ENCODE results near the gene MIS12. TPM values are rescaled to one million over a fixed set of nuclear protein-coding genes. Genes with fewer than 3 reads are reported as not detected.

The MIS12 gene
- total RNA-seq, 8 experiments from 2014 or later, result 19.6 to 25.5 (median 21.1) TPM

DNA sequence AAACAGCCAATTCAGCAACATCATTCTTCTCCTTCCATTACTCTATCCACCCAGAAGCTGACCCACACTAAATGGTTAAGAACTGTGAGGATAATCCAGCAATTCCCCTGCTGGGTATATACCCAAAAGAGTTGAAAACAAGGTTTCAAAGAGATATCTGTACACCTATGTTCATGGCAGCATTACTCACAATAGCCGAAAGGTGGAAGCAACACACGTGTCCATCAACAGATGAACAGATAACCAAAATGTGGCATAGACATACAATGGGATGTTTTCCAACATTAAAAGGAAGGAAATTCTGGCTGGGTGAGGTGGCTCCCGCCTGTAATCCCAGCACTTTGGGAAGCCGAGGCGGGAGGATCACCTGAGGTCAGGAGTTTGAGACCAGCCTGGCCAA lies 19.9 kb downstream of the MIS12 start:
- in situ Hi-C loops (cut with MboI; ENCODE audit: low pct_unique_long_range_greater_than_20kb in 2 of 9, low sequenced_read_pairs in 9 of 9, unreplicated experiment in 9 of 9), result no loop called here
- Histone ChIP-seq H3K4me1 (replicated peaks in 1 of 2) (peaks cover 23 to 27% of the 10 kb centered on the region in 2 donors), H3K27ac (no peak overlapping the region), H3K4me3 (no peak overlapping the region)
- ATAC-seq (replicated peaks in 6 of 8), result no peak
- 90 to 100% (median 98%) methylated on average over 1 to 5 of the region's 5 CpGs; no CpG with 5 or more reads in 2 of the 10 experiments for WGBS, 10 experiments

DNA sequence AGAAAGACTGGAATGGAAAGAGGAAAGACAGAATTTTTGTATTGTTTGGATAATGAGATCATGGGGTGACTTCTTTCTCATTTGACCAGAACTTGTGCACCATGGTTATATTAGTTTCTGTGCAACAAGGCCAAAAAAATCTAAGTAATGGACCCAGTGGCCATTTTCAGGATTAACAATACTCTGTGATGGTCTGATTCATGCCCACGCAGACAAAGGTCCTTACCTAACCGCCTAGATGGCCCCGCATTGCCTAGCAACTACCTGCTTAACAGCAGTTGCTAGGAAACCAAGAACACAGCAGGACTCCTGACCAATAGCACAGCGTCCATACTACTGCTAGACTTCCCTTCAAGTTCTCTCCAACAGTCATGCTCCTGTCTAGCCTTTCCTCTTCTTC lies 22.4 kb downstream of the MIS12 start:
- 0 to 53% (median 2%) methylated on average over 1 to 4 of the region's 4 CpGs; no CpG with 5 or more reads in 2 of the 10 experiments for WGBS, 10 experiments
- Histone ChIP-seq H3K27ac (peak overlapping the region; percentile 19 to 37), H3K4me3 (no peak overlapping the region), H3K4me1 (replicated peaks in 1 of 2) (peaks cover 18 to 24% of the 10 kb centered on the region in 2 donors)
- peak in 5 of 8 experiments; percentile 90 to 100 (median 100) for ATAC-seq (replicated peaks in 6 of 8)
- in situ Hi-C loops (cut with MboI; ENCODE audit: low pct_unique_long_range_greater_than_20kb in 2 of 9, low sequenced_read_pairs in 9 of 9, unreplicated experiment in 9 of 9), result no loop called here

DNA sequence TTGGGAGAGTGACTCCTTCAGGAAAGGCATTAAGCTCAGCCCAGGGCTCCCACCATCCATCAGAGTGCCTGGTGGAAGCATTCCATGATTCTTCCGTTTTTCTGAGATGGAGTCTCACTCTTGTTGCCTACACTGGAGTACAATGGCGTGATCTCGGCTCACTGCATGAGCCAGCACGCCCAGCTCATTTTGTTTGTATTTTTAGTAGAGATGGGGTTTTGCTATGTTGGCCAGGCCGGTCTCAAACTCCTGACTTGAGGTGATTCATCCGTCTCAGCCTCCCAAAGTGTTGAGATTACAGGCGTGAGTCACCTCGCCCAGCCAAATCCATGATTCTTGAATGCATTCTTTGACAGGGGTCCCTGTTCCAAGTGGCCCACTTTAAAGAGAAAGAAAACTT lies 23.1 kb downstream of the MIS12 start:
- Histone ChIP-seq H3K4me1 (replicated peaks in 1 of 2) (peaks cover 18 to 24% of the 10 kb centered on the region in 2 donors), H3K27ac (no peak overlapping the region), H3K4me3 (no peak overlapping the region)
- no peak for ATAC-seq (replicated peaks in 6 of 8)
- WGBS, 10 experiments, result 0 to 91% (median 62%) methylated on average over 1 to 8 of the region's 8 CpGs; no CpG with 5 or more reads in 1 of the 10 experiments
- in situ Hi-C loops (cut with MboI; ENCODE audit: low pct_unique_long_range_greater_than_20kb in 2 of 9, low sequenced_read_pairs in 9 of 9, unreplicated experiment in 9 of 9), result no loop called here

DNA sequence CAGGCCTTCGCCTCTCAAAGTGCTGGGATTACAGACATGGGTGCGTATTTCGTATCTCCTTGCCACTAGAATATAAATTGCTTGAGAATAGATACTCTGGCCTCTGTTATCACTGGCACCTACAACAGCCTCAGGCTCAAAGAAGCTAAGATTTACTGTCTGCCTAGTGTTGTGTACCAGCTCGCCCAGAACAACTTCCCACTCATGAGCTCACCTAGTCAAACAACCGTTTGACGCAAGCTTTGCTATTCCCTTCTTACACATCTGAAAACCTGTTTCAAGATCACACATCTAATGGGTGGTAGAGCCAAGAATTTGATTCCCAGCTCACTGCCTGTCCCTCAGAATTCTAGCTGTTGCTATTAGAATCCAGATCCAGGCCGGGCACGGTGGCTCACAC lies 24.4 kb downstream of the MIS12 start:
- in situ Hi-C loops (cut with MboI; ENCODE audit: low pct_unique_long_range_greater_than_20kb in 2 of 9, low sequenced_read_pairs in 9 of 9, unreplicated experiment in 9 of 9), result no loop called here
- no peak for ATAC-seq (replicated peaks in 6 of 8)
- 75 to 100% (median 97%) methylated on average over 1 to 8 of the region's 8 CpGs; no CpG with 5 or more reads in 2 of the 10 experiments for WGBS, 10 experiments
- H3K4me3 ChIP-seq, result no peak overlapping the region
- H3K4me1 ChIP-seq (replicated peaks in 1 of 2), result peaks cover 18 to 24% of the 10 kb centered on the region in 2 donors
- H3K27ac ChIP-seq, result no peak overlapping the region

DNA sequence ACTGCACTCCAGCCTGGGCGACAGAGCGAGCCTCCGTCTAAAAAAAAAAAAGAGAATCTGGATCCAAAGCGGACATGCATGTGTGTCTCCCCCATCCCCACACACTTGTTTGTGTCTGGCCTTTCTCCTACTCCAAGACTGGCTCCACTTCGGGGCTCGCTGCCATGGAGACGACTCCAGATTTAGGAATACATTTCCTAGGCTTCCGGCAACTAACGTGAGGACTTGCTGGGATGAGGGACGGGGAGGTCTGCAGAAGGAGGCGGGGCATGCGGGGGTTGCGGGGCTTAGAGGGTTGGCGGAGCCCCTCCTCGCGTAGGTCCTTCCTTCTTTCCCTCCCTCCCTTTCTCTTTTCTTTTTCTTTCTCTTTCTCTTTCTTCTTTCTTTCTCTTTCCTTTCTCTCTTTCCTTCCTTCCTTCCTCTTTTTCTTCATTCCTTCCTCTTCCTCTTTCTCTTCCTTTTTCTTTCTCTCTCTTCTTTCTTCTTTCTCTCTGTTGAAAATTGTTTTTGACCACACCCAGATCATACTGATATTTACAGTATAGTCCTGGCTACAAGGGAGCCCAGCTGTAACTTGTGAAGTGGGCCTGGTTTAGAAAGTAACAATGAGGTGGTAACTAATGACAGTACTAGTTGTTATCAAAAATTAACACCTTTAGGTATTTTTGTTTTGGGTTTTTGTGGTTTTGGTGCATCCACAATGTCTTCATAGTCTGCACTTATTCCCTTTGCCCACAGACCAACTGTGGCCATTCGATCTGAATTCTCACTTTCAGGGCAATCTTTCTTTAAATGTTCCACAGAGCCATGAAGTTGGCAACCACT lies 25.2 kb downstream of the MIS12 start:
- H3K4me1 ChIP-seq (replicated peaks in 1 of 2), result peaks cover 18 to 24% of the 10 kb centered on the region in 2 donors
- ATAC-seq (replicated peaks in 6 of 8), result peak in 1 of 8 experiments; percentile 26
- in situ Hi-C loops (cut with MboI; ENCODE audit: low pct_unique_long_range_greater_than_20kb in 2 of 9, low sequenced_read_pairs in 9 of 9, unreplicated experiment in 9 of 9), result no loop called here
- H3K27ac ChIP-seq, result no peak overlapping the region
- 34 to 100% (median 64%) methylated on average over 1 to 17 of the region's 17 CpGs; no CpG with 5 or more reads in 1 of the 10 experiments for WGBS, 10 experiments
- no peak overlapping the region for H3K4me3 ChIP-seq

DNA sequence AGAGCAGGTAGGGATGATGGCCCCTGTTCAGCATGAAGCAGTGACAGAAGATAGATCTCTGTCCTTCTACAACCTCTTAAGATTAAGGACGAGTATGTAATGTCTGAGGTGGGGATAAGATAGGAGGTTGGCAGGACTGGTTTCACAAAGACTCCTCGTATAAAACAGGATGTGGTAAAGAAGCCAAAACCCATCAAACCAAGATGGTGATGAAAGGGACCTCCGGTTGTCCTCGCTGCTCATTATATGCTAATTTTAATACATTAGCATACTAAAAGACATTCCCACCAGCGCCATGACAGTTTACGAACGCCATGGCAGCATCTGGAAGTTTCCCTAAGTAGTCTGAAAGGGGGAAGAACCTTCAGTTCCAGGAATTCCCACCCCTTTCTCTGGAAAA lies 27.3 kb downstream of the MIS12 start:
- WGBS, 10 experiments, result 21 to 83% (median 63%) methylated on average over 2 to 7 of the region's 7 CpGs; no CpG with 5 or more reads in 2 of the 10 experiments
- peaks cover 9 to 16% of the 10 kb centered on the region in 2 donors for H3K4me1 ChIP-seq (replicated peaks in 1 of 2)
- in situ Hi-C loops (cut with MboI; ENCODE audit: low pct_unique_long_range_greater_than_20kb in 2 of 9, low sequenced_read_pairs in 9 of 9, unreplicated experiment in 9 of 9), result no loop called here

DNA sequence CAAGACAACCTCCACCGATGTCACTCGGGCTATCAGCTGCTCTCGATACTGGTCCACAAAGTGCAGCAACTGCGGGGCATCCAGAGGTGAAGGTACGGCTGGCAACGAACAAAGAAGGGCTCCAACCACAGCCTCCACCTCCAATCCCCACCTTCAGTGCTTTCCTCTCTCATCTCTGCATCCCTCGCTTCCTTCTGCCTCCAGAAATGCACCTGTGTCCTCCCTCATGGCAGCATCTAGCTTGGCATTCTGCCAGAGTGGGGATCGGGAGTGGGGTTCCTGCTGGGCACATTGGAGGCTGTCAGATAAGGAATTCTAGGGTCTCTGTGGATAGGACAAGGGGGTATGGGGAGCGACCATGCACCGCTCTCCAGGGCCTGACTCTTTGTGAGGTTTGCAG lies 28.6 kb downstream of the MIS12 start:
- Histone ChIP-seq H3K27ac (no peak overlapping the region), H3K4me3 (no peak overlapping the region), H3K4me1 (replicated peaks in 1 of 2) (peaks cover 0 to 8% of the 10 kb centered on the region in 2 donors)
- in situ Hi-C loops (cut with MboI; ENCODE audit: low pct_unique_long_range_greater_than_20kb in 2 of 9, low sequenced_read_pairs in 9 of 9, unreplicated experiment in 9 of 9), result no loop called here
- no peak for ATAC-seq (replicated peaks in 6 of 8)
- WGBS, 10 experiments, result 69 to 100% (median 88%) methylated on average over 1 to 7 of the region's 10 CpGs; no CpG with 5 or more reads in 3 of the 10 experiments

More for the DNA sequence above, 27.3 kb downstream of the MIS12 start:
- Histone ChIP-seq H3K4me3 (no peak overlapping the region), H3K27ac (no peak overlapping the region)
- ATAC-seq (replicated peaks in 6 of 8), result no peak

DNA sequence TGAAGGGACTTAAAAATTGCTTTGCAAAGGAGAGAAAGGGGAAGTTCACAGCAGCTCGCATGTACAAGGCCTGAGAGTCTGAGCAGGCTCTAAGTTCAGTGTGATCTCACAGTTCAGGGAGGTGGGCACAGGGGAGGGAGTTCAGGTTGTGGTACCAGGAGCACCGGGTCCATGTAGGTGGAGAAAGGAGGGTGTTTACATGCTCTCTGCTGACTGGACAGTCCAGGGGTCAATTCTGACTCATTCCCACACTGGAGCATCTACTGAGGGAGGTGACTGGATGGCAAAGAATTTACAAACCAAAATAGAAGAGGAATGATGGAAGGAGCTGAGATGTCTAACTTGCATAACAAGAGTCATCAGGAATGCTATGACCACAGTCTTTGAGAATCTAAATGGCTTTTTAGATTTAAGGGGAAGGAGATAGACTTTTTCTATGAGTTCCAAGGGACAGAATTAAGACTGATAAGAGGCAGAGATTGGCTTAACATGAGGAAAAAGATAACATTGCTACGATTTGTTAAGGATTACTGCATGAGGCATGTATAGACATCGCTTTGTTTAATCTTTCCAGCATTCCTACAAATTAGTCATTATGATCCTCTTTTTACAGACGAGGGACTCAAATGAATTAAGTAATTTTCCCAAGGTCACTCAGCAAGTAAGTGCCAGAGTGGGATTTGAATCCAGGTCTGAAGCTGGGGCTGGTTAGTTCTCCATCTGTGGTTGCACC lies 29.9 kb downstream of the MIS12 start:
- WGBS, 10 experiments, result 0 to 100% (median 65%) methylated on average over 1 to 5 of the region's 5 CpGs; no CpG with 5 or more reads in 1 of the 10 experiments
- peak; percentile 43 to 100 (median 80) for ATAC-seq (replicated peaks in 6 of 8)
- in situ Hi-C loops (cut with MboI; ENCODE audit: low pct_unique_long_range_greater_than_20kb in 2 of 9, low sequenced_read_pairs in 9 of 9, unreplicated experiment in 9 of 9), result no loop called here

DNA sequence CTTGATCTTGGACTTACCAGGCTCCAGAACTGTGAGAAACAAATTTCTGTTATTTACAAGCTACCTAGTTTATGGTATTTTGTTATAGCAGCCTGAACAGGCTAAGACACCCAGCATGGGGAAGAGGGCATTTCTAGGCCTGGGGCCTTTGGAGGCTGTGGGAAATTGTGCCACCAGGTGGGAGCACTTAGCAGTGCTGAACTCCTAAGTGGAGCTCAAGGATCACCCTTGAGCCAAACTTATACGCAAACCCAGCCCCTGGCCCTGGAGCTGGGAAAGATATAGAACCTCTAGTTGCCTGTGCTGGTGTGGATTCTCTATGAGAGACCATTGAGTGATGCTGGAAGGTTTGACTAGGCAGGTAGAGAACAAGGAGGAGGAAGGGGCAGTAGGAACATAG lies 36.1 kb downstream of the MIS12 start:
- Histone ChIP-seq H3K4me1 (replicated peaks in 1 of 2) (peaks cover 14 to 15% of the 10 kb centered on the region in 2 donors), H3K4me3 (no peak overlapping the region), H3K27ac (no peak overlapping the region)
- ATAC-seq (replicated peaks in 6 of 8), result no peak
- in situ Hi-C loops (cut with MboI; ENCODE audit: low pct_unique_long_range_greater_than_20kb in 2 of 9, low sequenced_read_pairs in 9 of 9, unreplicated experiment in 9 of 9), result no loop called here
- WGBS, 10 experiments, result 60 to 100% (median 83%) methylated on average over 1 of the region's 1 CpG; no CpG with 5 or more reads in 6 of the 10 experiments

More for the DNA sequence above, 29.9 kb downstream of the MIS12 start:
- Histone ChIP-seq H3K4me3 (no peak overlapping the region), H3K27ac (no peak overlapping the region), H3K4me1 (replicated peaks in 1 of 2) (peaks cover 0 to 3% of the 10 kb centered on the region in 2 donors)

DNA sequence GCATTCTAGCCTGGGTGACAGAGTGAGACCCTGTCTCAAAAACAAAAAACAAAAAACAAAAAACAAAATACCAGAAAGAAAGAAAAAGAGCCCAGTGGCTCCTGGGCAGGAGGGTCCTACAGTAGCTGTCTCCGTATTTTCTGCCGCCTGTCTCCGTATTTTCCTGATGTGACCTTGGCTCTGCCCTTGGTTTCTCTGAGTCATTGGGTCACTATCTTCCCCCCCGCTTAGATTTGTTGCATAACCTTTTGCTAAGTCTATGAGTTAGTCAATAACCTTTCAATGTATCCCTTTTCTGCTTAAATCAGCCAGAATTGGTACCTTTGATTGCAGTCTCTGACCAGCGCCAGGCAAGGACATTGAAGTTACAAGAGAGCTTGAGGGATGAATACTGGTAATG lies 36.9 kb downstream of the MIS12 start:
- 60 to 93% (median 83%) methylated on average over 2 to 5 of the region's 5 CpGs; no CpG with 5 or more reads in 2 of the 10 experiments for WGBS, 10 experiments
- Histone ChIP-seq H3K4me1 (replicated peaks in 1 of 2) (peaks cover 21 to 23% of the 10 kb centered on the region in 2 donors), H3K4me3 (no peak overlapping the region), H3K27ac (no peak overlapping the region)
- ATAC-seq (replicated peaks in 6 of 8), result no peak
- in situ Hi-C loops (cut with MboI; ENCODE audit: low pct_unique_long_range_greater_than_20kb in 2 of 9, low sequenced_read_pairs in 9 of 9, unreplicated experiment in 9 of 9), result no loop called here

DNA sequence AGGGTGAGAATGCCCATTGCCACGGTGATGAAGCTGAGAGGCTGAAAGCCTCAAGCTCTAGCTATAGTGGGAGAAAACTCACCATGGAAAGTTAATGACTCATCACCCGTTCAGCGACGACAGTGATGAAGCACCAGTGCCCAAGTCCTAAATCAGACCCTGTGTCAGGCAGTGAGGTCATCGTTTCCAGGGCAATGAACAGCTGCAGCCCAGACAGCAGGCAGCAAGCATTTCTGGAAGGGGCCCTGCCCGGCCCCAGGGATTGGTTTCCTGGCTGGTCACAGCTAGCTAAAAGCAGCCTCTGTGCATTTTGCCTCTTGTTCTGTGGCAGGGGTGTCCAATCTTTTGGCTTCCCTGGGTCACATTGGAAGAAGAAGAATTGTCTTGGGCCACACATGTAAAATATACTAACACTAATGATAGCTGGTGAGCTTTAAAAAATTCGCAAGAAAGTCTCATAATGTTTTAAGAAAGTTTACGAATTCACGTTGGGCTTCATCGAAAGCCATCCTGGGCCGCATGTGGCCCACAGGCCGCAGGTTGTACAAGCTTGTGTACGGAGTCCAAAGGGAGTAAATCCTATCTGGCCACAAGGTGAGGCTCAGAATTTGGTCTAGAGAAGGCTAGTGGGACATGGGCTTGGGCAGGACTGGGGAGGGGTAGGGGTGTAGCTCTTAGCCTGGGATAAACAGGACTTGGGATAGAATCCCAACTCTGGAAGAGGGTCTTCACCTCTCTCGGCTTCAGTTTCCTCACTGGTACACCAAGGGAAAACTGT lies 40.6 kb downstream of the MIS12 start:
- in situ Hi-C loops (cut with MboI; ENCODE audit: low pct_unique_long_range_greater_than_20kb in 2 of 9, low sequenced_read_pairs in 9 of 9, unreplicated experiment in 9 of 9), result no loop called here
- Histone ChIP-seq H3K4me3 (no peak overlapping the region), H3K4me1 (replicated peaks in 1 of 2) (peaks cover 21 to 24% of the 10 kb centered on the region in 2 donors), H3K27ac (peak overlapping the region; percentile 69 to 78)
- peak; percentile 92 to 99 (median 98) for ATAC-seq (replicated peaks in 6 of 8)
- 15 to 100% (median 48%) methylated on average over 1 to 10 of the region's 14 CpGs; no CpG with 5 or more reads in 1 of the 10 experiments for WGBS, 10 experiments

DNA sequence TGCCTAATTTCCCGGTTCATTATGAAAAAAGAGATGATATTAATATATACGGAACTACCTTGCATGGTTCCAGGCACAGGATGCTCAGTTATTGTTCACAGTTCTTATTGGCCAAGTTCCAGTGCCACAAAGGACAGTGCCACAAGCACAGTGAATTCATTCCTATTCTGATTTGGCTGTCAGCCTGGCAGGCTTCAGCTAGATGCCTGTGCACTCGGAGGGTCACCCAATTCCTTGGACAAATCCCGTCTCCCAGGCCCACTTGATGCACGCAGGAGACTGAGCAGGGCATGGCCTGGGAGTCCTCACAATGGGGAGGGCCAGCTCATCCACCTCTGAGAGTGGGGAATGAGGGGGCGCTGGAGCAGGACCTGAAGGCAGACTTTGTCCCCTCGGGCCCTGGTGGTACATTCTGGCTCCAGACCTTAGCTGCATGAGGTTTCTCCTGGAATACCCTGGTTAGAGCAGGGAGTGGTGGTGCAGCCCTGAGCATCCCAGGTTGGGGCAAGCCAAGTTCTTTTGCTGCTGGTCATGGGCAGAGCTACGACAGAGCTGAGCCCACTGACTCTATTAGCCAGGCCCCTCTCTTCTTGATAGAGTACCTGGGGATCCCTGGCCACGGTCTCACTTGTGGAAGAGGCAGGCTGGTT lies 41.4 kb downstream of the MIS12 start:
- H3K4me1 ChIP-seq (replicated peaks in 1 of 2), result peaks cover 21 to 24% of the 10 kb centered on the region in 2 donors
- no peak overlapping the region for H3K4me3 ChIP-seq
- ATAC-seq (replicated peaks in 6 of 8), result no peak
- in situ Hi-C loops (cut with MboI; ENCODE audit: low pct_unique_long_range_greater_than_20kb in 2 of 9, low sequenced_read_pairs in 9 of 9, unreplicated experiment in 9 of 9), result no loop called here
- H3K27ac ChIP-seq, result peak overlapping the region; percentile 67 to 78
- WGBS, 10 experiments, result 70 to 100% (median 92%) methylated on average over 2 to 4 of the region's 9 CpGs; no CpG with 5 or more reads in 6 of the 10 experiments
